Fibroblast of mammary gland (primary cell): ENCODE data around the gene PSIP1.

ENCODE experiments used
- DNase-seq: peaks from one replicate; pipeline ENCODE4 v3.0.0-alpha.2; 2010; ENCODE audit warnings: low read depth
- H3K4me3 ChIP-seq: 2 replicates; pipeline ENCODE4 v1.5.1; 2011; ENCODE audit warnings: low read depth, mild to moderate bottlenecking, low read length, moderate library complexity; ENCODE audit not compliant: control insufficient read depth
- TF ChIP-seq, protein P1 (sequence below): conservative IDR thresholded peaks from 2 replicates; pipeline ENCODE4 v1.5.1; 2011; ENCODE audit warnings: low read depth, low read length, inconsistent platforms; ENCODE audit not compliant: control insufficient read depth, insufficient read depth

PSIP1 gene

DNA sequence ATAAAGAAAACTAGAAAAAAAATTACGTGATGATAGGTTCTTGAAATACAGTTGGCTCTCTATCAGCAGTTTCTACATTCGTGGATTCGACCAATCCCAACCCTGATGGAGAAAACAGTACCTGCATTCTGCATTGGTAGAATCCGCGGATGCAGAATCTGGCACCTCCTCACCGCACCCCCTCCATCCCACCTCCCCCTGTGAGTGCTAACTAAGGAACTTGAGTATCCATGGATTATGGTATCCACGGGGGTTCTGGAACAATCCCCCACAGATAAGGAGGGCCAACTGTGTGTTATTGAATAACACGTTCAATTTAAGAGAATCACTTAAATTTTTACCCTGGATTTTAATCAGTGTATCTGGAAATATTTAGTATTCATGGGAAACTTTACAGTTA is 10.5 kb upstream of the PSIP1 start:
- TF ChIP-seq, protein P1, sequence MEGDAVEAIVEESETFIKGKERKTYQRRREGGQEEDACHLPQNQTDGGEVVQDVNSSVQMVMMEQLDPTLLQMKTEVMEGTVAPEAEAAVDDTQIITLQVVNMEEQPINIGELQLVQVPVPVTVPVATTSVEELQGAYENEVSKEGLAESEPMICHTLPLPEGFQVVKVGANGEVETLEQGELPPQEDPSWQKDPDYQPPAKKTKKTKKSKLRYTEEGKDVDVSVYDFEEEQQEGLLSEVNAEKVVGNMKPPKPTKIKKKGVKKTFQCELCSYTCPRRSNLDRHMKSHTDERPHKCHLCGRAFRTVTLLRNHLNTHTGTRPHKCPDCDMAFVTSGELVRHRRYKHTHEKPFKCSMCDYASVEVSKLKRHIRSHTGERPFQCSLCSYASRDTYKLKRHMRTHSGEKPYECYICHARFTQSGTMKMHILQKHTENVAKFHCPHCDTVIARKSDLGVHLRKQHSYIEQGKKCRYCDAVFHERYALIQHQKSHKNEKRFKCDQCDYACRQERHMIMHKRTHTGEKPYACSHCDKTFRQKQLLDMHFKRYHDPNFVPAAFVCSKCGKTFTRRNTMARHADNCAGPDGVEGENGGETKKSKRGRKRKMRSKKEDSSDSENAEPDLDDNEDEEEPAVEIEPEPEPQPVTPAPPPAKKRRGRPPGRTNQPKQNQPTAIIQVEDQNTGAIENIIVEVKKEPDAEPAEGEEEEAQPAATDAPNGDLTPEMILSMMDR: no peak
- no peak for DNase-seq
- no peak overlapping the region for H3K4me3 ChIP-seq

DNA sequence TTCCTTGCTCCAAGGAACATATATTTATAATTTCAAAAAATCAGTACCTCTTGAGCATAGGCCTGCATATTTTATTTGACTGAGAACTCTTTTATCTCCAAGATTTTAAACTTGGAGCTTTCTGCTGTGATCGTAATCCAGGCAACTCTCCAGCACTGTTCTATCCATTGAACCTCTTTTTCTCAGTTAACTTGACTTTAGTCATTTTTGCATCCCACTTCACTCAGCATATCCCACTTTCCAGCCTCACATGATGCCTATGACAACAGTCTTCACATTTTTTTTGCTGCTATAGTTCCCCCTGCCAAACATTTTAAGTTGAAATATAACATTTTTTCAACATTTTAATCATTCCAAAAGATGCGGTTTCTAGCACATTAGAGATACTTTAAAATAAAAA is 9.1 kb upstream of the PSIP1 start:
- DNase-seq: no peak

DNA sequence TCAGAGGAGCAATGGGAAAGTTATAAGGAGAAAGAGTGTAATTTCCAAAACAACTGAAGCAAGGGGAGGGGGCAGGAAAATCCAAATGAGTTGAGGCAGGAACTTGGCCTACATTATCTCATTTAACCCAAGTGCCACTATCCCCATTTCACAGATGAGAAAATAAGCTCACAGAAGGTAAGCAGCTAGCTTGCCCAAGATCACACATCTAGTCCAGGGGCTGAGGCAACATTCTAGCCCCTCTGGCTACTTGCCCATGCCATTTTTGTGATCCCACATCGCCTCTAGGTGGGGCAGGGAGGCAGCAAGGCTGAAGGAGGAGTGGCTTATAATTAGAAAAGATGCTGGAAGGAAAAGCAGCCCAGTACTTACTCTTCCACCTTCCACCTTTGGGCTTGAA is 2.6 kb upstream of the PSIP1 start:
- TF ChIP-seq, protein P1: peak; percentile 18
- H3K4me3 ChIP-seq: no peak overlapping the region
- peak; percentile 27 for DNase-seq

More for the DNA sequence above, 9.1 kb upstream of the PSIP1 start:
- TF ChIP-seq, protein P1: no peak
- no peak overlapping the region for H3K4me3 ChIP-seq

DNA sequence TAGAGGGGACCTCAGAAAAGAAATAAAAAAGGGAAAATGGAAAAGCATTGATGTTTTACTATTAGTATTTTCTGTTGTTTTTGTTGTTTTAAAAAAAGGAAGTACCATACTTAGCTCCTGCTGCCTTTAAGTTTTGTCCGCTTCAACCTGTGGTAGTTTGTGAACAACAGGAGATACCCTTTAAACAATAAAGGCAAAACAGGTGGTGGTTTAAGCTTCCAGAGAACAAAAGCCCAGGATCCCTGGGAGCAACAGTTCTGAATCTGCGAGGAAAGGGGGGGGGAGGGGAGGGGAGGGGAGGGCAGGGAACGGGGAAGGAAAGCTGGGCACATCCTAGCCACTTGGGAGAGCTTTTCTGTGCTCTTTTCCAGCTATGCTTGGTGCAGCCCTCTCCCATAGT is 2.1 kb upstream of the PSIP1 start:
- TF ChIP-seq, protein P1: no peak
- H3K4me3 ChIP-seq: no peak overlapping the region
- DNase-seq: no peak

DNA sequence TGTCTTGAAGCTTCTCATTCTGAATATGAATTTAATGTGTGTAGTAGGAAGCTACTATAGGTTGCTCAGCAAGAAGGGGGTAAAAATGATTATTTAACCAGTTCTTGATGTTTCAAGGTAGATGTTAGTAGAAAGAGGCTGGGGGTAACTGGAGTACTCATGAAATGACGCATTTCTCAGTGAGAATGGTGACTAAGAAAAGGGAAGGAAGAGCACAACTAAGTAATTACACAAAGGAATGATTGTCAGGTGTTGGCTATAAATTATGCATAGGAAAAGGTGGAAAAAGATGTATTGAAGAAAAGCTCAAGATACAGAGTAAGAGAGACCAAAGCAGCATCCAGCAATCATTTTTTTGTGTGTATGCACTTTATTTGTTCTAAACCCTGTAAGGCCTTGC is 1.4 kb upstream of the PSIP1 start:
- no peak for DNase-seq
- TF ChIP-seq, protein P1: no peak
- H3K4me3 ChIP-seq: no peak overlapping the region

DNA sequence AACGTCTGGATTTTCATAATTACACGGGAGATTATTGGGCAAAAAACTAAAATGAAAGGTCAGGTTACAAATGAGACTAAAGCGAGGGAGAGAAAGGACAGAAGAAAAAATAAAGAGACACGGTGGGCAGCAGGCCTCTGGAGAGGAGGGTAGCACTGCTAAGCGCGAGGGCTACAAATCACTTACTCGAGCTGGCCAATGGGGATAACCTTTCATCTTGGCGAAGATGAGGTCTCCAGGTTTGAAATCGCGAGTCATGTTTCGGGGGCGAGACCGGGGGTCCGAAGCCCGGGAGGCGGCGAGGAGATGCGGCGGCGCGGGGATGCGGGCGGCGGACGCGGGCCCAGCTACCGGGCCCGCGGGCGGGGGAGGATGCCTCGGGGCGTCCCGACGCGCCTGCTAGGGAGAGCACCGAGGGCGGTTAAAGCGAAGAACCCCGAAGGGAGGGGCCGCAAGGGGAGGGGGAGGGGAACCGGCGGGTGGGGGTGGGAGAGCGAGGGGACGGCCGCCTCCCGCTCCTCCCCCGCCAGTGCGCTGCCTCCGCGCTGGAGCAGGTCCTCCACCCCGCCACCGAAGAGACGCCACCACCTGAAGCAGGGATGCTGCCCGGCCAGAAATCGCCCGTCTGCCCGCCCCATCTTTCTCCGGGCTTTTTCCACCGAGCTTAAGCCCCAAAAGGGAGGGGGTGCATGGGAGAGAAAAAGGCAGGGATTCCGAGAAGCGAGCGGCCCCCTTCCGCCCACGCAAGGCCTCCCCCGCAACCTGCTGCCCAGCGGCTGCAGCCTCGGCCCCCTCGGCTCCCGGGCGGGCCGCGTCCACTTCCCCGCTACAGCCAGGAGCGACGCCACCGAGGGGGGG is 610 bp downstream of the PSIP1 start:
- TF ChIP-seq, protein P1: no peak
- peak overlapping the region; percentile 85 for H3K4me3 ChIP-seq
- peak; percentile 11 for DNase-seq
